GM23338 (cell line): Measurements from ENCODE around the gene CES2. TPM values are rescaled to one million over a fixed set of nuclear protein-coding genes. Genes with fewer than 3 reads are reported as not detected.

Source experiments
- ATAC-seq: fragments of 200-7000 bp; cut with Tn5 transposase; 3 replicates; pipeline ENCODE4 v1.9.1; 2020
- DNase-seq: peaks from one replicate; pipeline ENCODE4 v3.0.0-alpha.2; 2015; ENCODE audit warnings: low spot score
- H2AFZ ChIP-seq: fragments of 200-600 bp; sonication (generic); 2 replicates; pipeline ENCODE4 v1.8.0; 2016; ENCODE audit warnings: antibody characterized with exemption, mild to moderate bottlenecking, moderate library complexity
- H3F3A ChIP-seq: fragments of 200-600 bp; sonication (generic); replicated peaks from 2 replicates; pipeline ENCODE4 v1.8.0; 2017; ENCODE audit warnings: antibody characterized with exemption, mixed run types, low read depth
- H3K27ac ChIP-seq: fragments of 200-600 bp; sonication (generic); 2 replicates; pipeline ENCODE4 v1.6.1; 2016; ENCODE audit warnings: low read depth
- H3K27me3 ChIP-seq: fragments of 200-600 bp; sonication (generic); 2 replicates; pipeline ENCODE4 v1.8.0; 2016; ENCODE audit warnings: mild to moderate bottlenecking, mixed run types, moderate library complexity; ENCODE audit not compliant: insufficient read depth
- H3K36me3 ChIP-seq: fragments of 200-600 bp; sonication (generic); 2 replicates; pipeline ENCODE4 v1.8.0; 2016; ENCODE audit warnings: mild to moderate bottlenecking; ENCODE audit not compliant: insufficient read depth
- H3K4me1 ChIP-seq: fragments of 200-600 bp; sonication (generic); 2 replicates; pipeline ENCODE4 v1.8.0; 2016; ENCODE audit warnings: mild to moderate bottlenecking, moderate library complexity; ENCODE audit not compliant: insufficient read depth
- H3K4me2 ChIP-seq: fragments of 200-600 bp; sonication (generic); 2 replicates; pipeline ENCODE4 v1.7.1; 2017; ENCODE audit warnings: mixed run types
- H3K4me3 ChIP-seq: fragments of 200-600 bp; sonication (generic); 2 replicates; pipeline ENCODE4 v1.6.1; 2016; ENCODE audit warnings: mixed run types
- H3K79me2 ChIP-seq: fragments of 200-600 bp; sonication (generic); replicated peaks from 2 replicates; pipeline ENCODE4 v1.8.0; 2017; ENCODE audit warnings: mild to moderate bottlenecking; ENCODE audit not compliant: insufficient read depth
- H3K9me2 ChIP-seq: fragments of 200-600 bp; sonication (generic); 2 replicates; pipeline ENCODE4 v1.8.0; 2017; ENCODE audit not compliant: insufficient read depth
- H4K20me1 ChIP-seq: fragments of 200-600 bp; sonication (generic); replicated peaks from 2 replicates; pipeline ENCODE4 v1.8.0; 2017; ENCODE audit warnings: mild to moderate bottlenecking; ENCODE audit not compliant: insufficient read depth
- H3K27ac Mint-ChIP-seq: 2 replicates; pipeline ENCODE4 v1.8.0; 2020; ENCODE audit warnings: inconsistent platforms, mild to moderate bottlenecking, moderate library complexity, mixed read lengths
- H3K27me3 Mint-ChIP-seq: 3 replicates; pipeline ENCODE4 v1.8.0; 2022; ENCODE audit warnings: low read depth, mild to moderate bottlenecking, moderate library complexity, mixed read lengths, inconsistent platforms; ENCODE audit not compliant: insufficient read depth, poor library complexity
- H3K36me3 Mint-ChIP-seq: 3 replicates; pipeline ENCODE4 v1.8.0; 2021; ENCODE audit warnings: low read depth, mild to moderate bottlenecking, inconsistent platforms, moderate library complexity, mixed read lengths
- H3K4me1 Mint-ChIP-seq: 3 replicates; pipeline ENCODE4 v1.8.0; 2020; ENCODE audit warnings: mild to moderate bottlenecking, inconsistent platforms, mixed read lengths
- H3K4me3 Mint-ChIP-seq: 3 replicates; pipeline ENCODE4 v1.8.0; 2021; ENCODE audit warnings: moderate library complexity, mild to moderate bottlenecking, inconsistent platforms, mixed read lengths
- H3K9me3 Mint-ChIP-seq: 3 replicates; pipeline ENCODE4 v1.8.0; 2020; ENCODE audit warnings: moderate library complexity, mild to moderate bottlenecking, inconsistent platforms, mixed read lengths
- CREB1 ChIP-seq: fragments of 250-450 bp; sonication (Bioruptor Pico); IDR thresholded peaks from 2 replicates; pipeline ENCODE4 v1.5.0; 2020; ENCODE audit warnings: low read depth, mild to moderate bottlenecking, moderate library complexity
- EZH2 ChIP-seq: fragments of 200-600 bp; sonication (generic); IDR thresholded peaks from one replicate; pipeline ENCODE4 v1.8.0; 2017; ENCODE audit warnings: antibody characterized with exemption, mild to moderate bottlenecking, low read depth; ENCODE audit not compliant: unreplicated experiment
- EZH2phosphoT487 ChIP-seq: fragments of 200-600 bp; sonication (generic); IDR thresholded peaks from one replicate; pipeline ENCODE4 v1.8.1; 2018; ENCODE audit warnings: antibody characterized with exemption; ENCODE audit not compliant: unreplicated experiment
- JUNB ChIP-seq: IDR thresholded peaks from one replicate; pipeline ENCODE4 v1.6.1; 2016; ENCODE audit warnings: antibody characterized with exemption; ENCODE audit not compliant: unreplicated experiment
- NANOG ChIP-seq: IDR thresholded peaks from 2 replicates; pipeline ENCODE4 v1.6.1; 2016; ENCODE audit warnings: antibody characterized with exemption, borderline replicate concordance
- POLR2AphosphoS5 ChIP-seq: IDR thresholded peaks from 2 replicates; pipeline ENCODE4 v1.6.1; 2016; ENCODE audit warnings: antibody characterized with exemption, low read depth
- STAT1 ChIP-seq: IDR thresholded peaks from one replicate; pipeline ENCODE4 v1.6.1; 2016; ENCODE audit warnings: antibody characterized with exemption; ENCODE audit not compliant: unreplicated experiment
- ZNF114 ChIP-seq: fragments of 250-450 bp; sonication (Bioruptor Pico); IDR thresholded peaks from 2 replicates; pipeline ENCODE4 v1.5.0; 2020; ENCODE audit warnings: mild to moderate bottlenecking, moderate library complexity
- ZNF331 ChIP-seq: fragments of 250-450 bp; sonication (Bioruptor Pico); IDR thresholded peaks from 2 replicates; pipeline ENCODE4 v1.5.0; 2020; ENCODE audit warnings: low read depth, mild to moderate bottlenecking, moderate library complexity
- polyA plus RNA-seq: library from polyadenylated mRNA; unstranded; fragments of >200 nt; fragmentation: Nextera tagmentation; extraction: Ambion mirVana; gene quantifications from 2 replicates; pipeline ENCODE4 v1.2.1, GENCODE V29; 2016
- total RNA-seq: library from RNA; depleted of rRNA; stranded (reverse); fragments of >200 nt; shearing (Covaris generic); gene quantifications from 2 replicates; pipeline ENCODE4 v1.2.3, GENCODE V29; 2014
- TF ChIP-seq, protein P1 (sequence below): fragments of 250-450 bp; sonication (Bioruptor Pico); IDR thresholded peaks from 2 replicates; pipeline ENCODE4 v1.5.0; 2020; ENCODE audit warnings: mild to moderate bottlenecking, moderate library complexity
- TF ChIP-seq, protein P2 (sequence below): IDR thresholded peaks from one replicate; pipeline ENCODE4 v1.6.1; 2018; ENCODE audit warnings: antibody characterized with exemption; ENCODE audit not compliant: unreplicated experiment
- TF ChIP-seq, protein P3 (sequence below): IDR thresholded peaks from 2 replicates; pipeline ENCODE4 v1.6.1; 2016; ENCODE audit warnings: antibody characterized with exemption
- TF ChIP-seq, protein P4 (sequence below), 2 experiments: fragments of 200-600 bp in 1 of 2; sonication (generic) in 1 of 2; conservative IDR thresholded peaks; 2 replicates each; pipeline versions ENCODE4 v1.5.1 to v1.6.1; 2016 to 2017; ENCODE audit warnings: antibody characterized with exemption in 2 of 2, low read depth in 2 of 2, mild to moderate bottlenecking in 2 of 2, moderate library complexity in 1 of 2

The CES2 gene
- total and polyA plus RNA-seq, 2 experiments from 2014 or later: 5.0 to 9.3 TPM

DNA sequence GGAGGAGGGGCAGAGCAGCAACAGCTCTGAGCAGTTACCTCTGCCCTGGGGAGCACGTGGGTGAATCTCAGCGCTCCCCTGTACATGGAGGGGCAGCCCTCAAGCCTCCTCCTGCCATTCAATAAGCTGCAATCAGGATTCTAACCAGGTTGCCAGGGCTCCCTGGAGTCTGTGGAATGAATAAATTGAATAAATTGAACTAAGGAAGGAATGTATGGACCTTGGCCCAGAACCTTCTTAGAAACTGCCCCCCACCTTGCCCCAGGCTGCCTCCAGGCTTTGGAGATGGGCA is 15.1 kb upstream of the CES2 start:
- no peaks in the 10 kb centered on the region for H3K9me2 ChIP-seq
- no peak overlapping the region for H2AFZ ChIP-seq
- peaks cover 23% of the 10 kb centered on the region for H3K27me3 ChIP-seq
- no peaks in the 10 kb centered on the region for H3K79me2 ChIP-seq
- Mint-ChIP-seq H3K4me1 (no peaks in the 10 kb centered on the region; the same call in 2 of the 3 replicates), H3K27ac (no peak overlapping the region), H3K27me3 (peaks cover 22% of the 10 kb centered on the region), H3K4me3 (no peak overlapping the region), H3K9me3 (no peaks in the 10 kb centered on the region), H3K36me3 (no peaks in the 10 kb centered on the region)
- H3K4me3 ChIP-seq: no peak overlapping the region
- H3K4me2 ChIP-seq: no peak overlapping the region
- H3K27ac ChIP-seq: no peak overlapping the region
- no peaks in the 10 kb centered on the region for H3K4me1 ChIP-seq
- no peaks in the 10 kb centered on the region for H3F3A ChIP-seq
- no peaks in the 10 kb centered on the region for H4K20me1 ChIP-seq
- DNase-seq (no peak), ATAC-seq (no peak)
- TF ChIP-seq ZNF331 (CRISPR knock-in tag) (no peak), STAT1 (no peak), JUNB (no peak), CREB1 (CRISPR knock-in tag) (no peak), POLR2AphosphoS5 (no peak), ZNF114 (CRISPR knock-in tag) (no peak), NANOG (no peak), EZH2phosphoT487 (no peak), EZH2 (no peak)
- TF ChIP-seq, protein P1, sequence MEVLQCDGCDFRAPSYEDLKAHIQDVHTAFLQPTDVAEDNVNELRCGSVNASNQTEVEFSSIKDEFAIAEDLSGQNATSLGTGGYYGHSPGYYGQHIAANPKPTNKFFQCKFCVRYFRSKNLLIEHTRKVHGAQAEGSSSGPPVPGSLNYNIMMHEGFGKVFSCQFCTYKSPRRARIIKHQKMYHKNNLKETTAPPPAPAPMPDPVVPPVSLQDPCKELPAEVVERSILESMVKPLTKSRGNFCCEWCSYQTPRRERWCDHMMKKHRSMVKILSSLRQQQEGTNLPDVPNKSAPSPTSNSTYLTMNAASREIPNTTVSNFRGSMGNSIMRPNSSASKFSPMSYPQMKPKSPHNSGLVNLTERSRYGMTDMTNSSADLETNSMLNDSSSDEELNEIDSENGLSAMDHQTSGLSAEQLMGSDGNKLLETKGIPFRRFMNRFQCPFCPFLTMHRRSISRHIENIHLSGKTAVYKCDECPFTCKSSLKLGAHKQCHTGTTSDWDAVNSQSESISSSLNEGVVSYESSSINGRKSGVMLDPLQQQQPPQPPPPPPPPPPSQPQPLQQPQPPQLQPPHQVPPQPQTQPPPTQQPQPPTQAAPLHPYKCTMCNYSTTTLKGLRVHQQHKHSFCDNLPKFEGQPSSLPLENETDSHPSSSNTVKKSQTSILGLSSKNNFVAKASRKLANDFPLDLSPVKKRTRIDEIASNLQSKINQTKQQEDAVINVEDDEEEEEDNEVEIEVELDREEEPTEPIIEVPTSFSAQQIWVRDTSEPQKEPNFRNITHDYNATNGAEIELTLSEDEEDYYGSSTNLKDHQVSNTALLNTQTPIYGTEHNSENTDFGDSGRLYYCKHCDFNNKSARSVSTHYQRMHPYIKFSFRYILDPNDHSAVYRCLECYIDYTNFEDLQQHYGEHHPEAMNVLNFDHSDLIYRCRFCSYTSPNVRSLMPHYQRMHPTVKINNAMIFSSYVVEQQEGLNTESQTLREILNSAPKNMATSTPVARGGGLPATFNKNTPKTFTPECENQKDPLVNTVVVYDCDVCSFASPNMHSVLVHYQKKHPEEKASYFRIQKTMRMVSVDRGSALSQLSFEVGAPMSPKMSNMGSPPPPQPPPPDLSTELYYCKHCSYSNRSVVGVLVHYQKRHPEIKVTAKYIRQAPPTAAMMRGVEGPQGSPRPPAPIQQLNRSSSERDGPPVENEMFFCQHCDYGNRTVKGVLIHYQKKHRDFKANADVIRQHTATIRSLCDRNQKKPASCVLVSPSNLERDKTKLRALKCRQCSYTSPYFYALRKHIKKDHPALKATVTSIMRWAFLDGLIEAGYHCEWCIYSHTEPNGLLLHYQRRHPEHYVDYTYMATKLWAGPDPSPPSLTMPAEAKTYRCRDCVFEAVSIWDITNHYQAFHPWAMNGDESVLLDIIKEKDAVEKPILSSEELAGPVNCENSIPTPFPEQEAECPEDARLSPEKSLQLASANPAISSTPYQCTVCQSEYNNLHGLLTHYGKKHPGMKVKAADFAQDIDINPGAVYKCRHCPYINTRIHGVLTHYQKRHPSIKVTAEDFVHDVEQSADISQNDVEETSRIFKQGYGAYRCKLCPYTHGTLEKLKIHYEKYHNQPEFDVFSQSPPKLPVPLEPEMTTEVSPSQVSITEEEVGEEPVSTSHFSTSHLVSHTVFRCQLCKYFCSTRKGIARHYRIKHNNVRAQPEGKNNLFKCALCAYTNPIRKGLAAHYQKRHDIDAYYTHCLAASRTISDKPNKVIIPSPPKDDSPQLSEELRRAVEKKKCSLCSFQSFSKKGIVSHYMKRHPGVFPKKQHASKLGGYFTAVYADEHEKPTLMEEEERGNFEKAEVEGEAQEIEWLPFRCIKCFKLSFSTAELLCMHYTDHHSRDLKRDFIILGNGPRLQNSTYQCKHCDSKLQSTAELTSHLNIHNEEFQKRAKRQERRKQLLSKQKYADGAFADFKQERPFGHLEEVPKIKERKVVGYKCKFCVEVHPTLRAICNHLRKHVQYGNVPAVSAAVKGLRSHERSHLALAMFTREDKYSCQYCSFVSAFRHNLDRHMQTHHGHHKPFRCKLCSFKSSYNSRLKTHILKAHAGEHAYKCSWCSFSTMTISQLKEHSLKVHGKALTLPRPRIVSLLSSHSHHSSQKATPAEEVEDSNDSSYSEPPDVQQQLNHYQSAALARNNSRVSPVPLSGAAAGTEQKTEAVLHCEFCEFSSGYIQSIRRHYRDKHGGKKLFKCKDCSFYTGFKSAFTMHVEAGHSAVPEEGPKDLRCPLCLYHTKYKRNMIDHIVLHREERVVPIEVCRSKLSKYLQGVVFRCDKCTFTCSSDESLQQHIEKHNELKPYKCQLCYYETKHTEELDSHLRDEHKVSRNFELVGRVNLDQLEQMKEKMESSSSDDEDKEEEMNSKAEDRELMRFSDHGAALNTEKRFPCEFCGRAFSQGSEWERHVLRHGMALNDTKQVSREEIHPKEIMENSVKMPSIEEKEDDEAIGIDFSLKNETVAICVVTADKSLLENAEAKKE: no peak
- TF ChIP-seq, protein P2, sequence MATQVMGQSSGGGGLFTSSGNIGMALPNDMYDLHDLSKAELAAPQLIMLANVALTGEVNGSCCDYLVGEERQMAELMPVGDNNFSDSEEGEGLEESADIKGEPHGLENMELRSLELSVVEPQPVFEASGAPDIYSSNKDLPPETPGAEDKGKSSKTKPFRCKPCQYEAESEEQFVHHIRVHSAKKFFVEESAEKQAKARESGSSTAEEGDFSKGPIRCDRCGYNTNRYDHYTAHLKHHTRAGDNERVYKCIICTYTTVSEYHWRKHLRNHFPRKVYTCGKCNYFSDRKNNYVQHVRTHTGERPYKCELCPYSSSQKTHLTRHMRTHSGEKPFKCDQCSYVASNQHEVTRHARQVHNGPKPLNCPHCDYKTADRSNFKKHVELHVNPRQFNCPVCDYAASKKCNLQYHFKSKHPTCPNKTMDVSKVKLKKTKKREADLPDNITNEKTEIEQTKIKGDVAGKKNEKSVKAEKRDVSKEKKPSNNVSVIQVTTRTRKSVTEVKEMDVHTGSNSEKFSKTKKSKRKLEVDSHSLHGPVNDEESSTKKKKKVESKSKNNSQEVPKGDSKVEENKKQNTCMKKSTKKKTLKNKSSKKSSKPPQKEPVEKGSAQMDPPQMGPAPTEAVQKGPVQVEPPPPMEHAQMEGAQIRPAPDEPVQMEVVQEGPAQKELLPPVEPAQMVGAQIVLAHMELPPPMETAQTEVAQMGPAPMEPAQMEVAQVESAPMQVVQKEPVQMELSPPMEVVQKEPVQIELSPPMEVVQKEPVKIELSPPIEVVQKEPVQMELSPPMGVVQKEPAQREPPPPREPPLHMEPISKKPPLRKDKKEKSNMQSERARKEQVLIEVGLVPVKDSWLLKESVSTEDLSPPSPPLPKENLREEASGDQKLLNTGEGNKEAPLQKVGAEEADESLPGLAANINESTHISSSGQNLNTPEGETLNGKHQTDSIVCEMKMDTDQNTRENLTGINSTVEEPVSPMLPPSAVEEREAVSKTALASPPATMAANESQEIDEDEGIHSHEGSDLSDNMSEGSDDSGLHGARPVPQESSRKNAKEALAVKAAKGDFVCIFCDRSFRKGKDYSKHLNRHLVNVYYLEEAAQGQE: no peak
- TF ChIP-seq, protein P3, sequence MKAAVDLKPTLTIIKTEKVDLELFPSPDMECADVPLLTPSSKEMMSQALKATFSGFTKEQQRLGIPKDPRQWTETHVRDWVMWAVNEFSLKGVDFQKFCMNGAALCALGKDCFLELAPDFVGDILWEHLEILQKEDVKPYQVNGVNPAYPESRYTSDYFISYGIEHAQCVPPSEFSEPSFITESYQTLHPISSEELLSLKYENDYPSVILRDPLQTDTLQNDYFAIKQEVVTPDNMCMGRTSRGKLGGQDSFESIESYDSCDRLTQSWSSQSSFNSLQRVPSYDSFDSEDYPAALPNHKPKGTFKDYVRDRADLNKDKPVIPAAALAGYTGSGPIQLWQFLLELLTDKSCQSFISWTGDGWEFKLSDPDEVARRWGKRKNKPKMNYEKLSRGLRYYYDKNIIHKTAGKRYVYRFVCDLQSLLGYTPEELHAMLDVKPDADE: no peak
- TF ChIP-seq, protein P4, sequence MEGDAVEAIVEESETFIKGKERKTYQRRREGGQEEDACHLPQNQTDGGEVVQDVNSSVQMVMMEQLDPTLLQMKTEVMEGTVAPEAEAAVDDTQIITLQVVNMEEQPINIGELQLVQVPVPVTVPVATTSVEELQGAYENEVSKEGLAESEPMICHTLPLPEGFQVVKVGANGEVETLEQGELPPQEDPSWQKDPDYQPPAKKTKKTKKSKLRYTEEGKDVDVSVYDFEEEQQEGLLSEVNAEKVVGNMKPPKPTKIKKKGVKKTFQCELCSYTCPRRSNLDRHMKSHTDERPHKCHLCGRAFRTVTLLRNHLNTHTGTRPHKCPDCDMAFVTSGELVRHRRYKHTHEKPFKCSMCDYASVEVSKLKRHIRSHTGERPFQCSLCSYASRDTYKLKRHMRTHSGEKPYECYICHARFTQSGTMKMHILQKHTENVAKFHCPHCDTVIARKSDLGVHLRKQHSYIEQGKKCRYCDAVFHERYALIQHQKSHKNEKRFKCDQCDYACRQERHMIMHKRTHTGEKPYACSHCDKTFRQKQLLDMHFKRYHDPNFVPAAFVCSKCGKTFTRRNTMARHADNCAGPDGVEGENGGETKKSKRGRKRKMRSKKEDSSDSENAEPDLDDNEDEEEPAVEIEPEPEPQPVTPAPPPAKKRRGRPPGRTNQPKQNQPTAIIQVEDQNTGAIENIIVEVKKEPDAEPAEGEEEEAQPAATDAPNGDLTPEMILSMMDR (conservative IDR thresholded peaks at IDR 0.05; ENCODE audit: low read depth in 2 of 2): no peak
- H3K36me3 ChIP-seq: no peaks in the 10 kb centered on the region
